Stimulated activated CD8-positive, alpha-beta memory T cell treated with anti-CD3 and anti-CD28 coated beads, Interleukin-4, amount 100 ng/mL, for 4 hours (primary cell): ENCODE measurements around the gene RNF26.

ENCODE experiments used
- DNase-seq, 2 donors: peaks; one replicate each; pipeline ENCODE4 v3.0.0-alpha.2; 2020; ENCODE audit warnings: low read depth in 2 of 2, low spot score in 1 of 2

The RNF26 gene

DNA sequence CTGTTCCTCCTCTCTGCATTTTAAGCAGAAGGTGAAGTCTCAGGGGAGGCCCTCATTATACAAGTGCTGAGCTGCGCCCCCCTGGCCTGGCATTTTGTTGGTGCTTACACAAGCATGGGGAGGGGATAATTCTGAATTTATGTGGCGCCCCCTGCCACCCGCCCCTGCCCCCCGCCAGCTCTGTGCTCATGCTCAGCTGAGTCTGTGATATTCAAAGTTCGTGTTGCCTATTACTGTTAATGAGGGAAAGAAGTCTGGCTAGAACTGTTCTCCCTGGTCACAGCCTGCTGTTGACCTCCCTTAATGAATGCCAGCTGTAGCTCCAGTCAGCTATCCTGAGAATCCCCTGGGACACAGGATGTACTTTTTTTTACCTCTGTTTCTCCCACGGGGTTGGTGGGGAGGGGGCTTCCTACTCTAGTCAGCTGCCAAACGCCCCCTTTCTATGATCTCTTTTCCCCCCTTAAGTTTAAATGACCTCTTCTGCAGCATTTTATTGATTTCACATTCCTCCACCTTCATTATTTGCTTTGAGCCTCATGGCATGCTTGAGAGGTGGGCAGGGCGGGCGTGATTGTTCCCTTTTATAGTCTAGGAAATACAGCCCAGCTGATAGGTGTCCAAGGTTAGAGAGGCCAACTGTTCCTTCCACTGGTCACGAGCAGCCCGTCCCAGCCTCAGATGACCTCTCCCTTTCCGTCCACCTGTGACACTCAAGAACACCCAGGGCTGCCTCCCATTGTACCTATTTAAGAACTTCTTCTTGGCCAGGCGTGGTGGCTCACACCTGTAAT lies 35.0 kb downstream of the RNF26 start:
- DNase-seq: no peak

DNA sequence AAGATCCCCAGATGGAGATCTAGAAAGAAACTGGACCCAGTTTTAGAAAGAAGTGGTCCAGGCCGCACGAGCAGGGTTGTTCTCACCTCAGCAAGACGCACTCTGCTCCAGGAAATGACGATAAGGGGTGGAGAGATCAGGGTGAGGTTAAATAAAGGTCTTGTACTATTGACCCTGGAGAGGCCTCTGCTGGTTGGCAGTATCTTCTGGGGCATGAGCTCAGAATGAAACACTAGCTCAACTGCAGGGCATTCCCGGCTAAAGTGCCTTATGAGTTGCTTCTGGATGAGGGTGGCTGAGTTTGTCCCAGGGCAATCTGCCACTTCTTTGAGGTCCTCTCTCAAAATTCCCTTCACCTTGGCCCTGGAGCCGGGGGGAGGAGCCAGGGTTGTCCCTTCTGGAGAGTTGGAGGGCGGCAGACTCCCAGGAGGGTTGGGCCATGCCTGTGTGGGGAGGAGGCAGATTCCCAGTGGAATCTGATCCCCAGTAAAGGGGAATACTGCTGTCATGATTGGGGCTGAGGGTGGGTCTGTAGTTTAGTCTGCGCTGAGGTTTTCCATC lies 36.2 kb downstream of the RNF26 start:
- no peak for DNase-seq

DNA sequence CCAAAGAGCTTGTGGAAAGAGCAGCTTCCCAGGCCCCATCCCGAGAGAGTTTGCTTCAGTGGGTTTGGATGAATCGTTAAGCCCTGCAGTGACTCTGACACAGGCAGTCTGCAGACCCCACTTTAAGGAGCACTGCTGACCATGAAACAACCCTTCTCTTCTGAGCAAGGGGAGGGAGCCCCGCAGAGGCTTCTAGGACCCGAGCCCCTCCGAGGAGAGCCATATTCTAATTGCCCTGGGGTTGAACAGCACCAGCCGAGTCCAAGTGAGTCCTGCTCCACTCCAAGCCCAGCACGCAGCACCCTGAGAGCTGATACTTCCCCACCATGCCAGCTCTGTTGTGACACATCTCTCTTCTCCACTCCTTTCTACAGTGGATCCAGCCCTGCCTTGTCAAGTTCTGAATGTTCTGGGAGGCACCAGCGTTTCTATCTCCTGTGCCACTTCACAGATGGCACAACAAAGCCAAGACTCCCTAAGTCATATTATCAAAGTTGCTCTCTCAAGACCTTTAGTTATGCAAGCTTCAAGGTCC lies 36.8 kb downstream of the RNF26 start:
- no peak for DNase-seq

DNA sequence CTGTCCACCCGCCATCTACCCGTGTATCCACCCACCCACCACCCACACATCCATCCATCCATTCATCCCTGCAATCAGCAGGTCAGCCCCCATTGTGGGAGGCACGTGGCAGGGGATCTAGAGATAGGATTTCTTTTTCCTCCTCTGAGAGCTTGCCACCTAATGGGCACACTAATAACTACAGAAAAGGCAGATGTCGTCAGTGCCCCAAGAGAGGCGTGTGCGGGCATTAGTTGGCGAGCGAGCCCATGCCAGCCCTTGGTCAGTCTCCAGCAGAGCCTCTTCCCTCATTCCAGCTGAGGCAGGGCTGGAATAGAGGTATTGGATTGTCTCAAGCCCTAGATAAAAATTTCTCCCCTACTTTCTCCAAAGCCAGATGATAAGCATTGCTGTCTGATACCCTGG lies 37.5 kb downstream of the RNF26 start:
- no peak for DNase-seq

DNA sequence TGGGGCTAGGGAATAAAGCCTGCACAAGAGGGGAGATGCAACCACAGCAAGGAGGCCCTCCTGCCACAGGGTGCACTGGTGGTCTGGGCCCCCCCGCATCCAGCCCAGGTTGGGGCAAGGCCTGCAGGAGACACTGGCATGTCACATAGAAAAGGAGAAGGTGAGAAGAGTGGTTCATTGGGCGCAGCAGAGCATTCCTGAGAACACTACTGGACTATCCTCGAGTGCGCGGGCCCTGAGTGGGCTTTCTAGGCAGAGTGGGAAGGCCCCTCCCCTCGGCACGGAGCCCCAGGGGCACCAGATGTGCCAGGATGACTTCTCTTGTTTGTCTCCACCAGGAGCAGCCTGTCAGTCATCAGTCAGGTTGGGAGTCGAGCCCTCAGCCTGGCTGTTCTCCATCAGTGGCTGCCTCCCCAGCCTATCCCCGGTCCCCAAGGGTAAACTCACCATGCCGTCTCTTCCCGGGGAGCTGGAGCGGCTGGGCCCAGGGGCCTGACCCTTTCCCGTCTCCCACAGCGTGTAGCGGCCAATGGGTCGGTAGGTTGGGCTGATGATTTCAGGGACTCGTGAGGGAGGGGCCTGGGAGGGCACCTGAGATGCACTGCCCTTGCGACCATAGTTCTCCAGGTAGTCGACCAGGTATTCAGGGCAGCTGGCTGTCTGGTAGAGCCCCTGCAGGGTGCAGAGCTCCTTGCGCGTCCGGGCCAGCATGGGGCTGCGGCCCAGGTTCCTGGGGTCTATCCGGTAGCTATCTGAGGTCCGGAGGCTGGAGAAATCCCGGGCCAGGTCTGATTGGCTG lies 38.1 kb downstream of the RNF26 start:
- DNase-seq: no peak

DNA sequence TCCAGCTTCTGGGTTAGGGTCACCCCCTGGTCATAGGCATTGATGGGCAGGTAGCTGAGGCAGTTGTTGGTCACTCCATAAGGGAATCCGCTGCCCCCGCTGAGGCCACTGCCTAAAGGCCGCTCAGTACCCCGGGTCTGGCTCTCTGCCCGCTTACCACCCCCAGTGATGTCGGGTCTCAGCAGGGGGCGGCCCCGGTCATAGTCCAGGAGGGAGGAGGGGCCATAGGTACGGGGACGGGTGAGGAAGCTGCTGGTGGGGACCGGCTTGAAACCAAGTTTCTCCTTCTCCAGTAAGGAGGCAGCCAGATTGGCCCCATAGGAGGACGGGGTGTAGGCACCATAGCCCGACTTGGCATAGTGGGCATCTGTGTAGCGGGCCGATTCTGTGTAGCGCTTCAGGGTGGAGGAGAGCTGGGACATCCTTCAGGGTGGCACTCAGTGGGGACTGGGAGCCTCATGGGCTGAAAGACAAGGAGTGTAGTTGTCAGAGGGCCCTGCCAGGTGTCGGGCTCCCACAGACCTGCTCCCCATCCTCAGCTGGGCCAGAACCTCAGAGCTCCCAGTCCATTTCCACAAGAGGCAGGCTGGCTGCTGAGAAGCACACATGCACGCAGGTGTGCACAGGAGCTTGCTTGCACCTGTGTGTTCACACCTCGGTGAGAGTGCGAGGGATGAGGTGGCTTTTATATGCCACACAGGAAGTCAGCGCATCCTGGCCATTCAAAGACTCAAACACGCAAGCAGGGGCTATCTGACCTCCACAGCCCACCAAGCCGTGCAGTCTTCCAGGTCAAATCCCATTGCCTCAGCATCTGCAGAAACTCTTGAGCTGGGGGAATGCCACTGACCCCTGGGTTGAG lies 39.0 kb downstream of the RNF26 start:
- no peak for DNase-seq

DNA sequence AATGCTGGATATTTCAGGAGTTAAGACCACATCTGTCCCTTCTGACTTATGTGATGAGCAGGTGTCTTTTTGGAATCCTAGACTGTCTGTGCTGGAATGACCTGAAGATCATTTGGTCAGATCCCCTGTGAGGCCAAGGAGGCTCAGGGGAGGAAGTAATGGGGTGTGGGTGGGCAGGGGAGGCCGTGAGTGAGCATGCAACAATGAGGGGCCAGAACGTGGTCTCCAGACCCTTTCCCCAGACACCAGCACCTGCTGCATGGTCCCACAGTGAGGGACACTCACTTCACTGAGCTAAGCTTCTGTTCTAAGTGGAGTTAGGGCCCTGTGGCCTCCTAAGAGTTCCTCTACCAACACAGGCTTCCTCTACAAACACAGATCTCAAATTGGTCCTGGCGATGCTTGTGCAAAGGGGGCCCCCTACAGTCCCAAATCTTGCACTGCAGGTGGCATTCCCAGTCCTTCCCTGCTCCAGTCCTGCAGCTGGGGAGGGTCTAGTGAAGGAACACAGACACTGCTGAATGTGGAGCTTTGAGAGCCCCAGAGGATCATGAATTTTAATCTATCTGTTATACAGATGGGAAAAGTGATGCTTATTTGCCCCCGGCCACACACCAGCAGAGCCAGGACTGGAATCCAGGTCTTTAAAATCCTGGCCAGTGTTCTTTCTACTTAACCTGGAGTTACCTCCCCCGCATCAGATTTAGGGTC lies 39.7 kb downstream of the RNF26 start:
- no peak for DNase-seq

DNA sequence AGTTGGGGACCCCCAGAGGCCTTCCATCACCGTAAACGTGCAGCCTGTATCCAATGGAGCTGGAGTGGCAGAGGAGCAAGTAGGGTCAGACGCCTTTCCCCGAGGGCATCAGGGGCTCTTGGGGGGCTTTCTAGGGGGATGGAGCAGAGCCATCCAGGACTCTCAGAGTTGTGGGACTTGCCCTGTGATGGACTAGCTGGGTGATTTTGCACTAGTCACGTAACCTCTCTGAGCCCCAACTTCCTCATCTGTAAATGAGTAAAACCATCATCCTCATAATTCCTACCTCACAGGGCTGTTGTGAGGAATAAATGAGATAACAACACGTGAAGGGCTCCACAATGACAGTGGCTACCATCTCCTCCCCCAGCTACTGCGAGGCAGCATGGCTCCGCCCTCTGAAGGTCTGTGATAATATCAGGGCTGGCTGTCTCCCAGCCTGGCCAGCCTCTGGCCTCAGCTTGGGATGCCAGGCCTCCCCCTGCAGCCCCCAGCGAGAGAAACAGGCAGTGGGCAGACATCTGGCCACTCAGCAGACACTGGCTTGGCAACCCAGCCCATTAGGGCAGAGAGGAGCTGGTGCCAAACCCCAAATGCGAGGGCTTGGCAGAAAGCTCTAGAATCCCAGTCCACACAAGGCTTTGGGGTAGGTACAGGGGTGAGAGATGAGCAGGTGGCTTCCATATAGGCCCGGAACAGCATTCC lies 40.5 kb downstream of the RNF26 start:
- DNase-seq: no peak

DNA sequence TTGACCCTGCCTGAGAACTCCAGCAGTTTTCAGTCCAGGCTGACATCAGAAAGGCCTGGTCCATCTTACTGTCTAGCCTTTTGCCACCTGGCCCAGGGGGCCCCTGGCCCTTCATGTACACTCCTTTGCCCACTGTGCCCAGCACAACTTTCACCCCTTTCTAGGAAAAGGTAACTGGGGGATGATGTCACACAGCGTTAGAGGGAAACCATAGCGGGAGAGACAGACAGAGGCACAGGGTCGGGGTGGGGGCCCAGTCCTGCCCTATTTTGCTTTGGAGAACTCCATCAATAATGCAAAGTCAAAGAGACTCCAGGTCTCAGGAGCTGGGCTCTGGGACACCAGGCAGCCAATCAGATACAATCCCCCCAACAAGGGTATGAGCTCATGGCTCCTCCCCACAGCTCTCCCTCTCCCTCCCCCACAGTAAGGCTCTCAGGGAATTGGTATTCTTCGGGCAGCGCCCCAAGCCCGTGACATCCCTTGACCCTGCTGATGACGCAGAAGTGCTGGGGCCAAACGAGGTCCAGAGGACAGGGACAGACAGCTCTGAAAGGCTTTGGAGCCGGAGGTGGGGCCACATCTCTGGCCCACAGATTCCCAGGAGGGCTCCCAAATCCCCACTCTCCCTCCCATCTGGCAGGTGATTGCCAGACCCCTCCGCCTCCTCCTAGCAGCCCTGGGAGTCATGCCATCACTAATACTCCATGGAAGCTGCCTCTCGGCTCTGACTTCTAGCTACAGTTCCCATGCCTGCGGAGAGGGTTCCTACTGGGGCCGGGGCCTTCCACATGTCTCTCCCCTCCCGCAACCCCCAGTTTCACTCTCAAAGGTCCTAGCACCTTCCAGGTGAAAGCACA lies 41.2 kb downstream of the RNF26 start:
- DNase-seq: no peak

DNA sequence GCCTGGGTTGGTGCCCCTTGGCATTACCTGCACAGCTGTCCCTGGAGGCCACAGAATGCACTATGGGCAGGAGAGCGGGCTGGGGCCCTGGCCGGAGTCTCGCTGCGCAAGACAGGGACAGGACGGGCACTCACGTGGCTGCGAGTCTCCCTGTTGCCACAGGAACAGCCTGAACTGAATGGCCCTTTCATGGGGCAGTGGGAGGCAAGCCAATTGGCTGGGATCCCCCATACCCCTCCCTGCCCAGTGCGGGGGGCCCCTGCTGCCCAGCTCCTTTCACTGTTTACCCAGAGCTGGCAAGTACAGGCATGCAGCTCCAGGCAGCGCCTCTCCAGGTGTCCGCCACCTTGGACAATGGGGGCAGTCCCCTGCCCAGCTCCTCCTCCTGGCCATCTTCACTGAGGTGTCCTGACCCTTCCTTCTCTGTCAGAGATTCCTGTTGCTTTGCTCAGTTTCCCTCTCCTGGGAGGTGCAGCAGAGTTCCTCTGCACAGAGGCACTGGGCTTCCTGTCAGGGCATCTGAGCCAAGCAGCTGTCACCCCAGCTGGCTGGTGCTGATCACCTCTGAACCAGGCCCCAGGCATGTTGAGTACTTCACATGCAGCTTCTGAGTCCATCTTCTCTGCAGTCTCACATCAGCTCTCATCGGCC lies 42.0 kb downstream of the RNF26 start:
- no peak for DNase-seq

DNA sequence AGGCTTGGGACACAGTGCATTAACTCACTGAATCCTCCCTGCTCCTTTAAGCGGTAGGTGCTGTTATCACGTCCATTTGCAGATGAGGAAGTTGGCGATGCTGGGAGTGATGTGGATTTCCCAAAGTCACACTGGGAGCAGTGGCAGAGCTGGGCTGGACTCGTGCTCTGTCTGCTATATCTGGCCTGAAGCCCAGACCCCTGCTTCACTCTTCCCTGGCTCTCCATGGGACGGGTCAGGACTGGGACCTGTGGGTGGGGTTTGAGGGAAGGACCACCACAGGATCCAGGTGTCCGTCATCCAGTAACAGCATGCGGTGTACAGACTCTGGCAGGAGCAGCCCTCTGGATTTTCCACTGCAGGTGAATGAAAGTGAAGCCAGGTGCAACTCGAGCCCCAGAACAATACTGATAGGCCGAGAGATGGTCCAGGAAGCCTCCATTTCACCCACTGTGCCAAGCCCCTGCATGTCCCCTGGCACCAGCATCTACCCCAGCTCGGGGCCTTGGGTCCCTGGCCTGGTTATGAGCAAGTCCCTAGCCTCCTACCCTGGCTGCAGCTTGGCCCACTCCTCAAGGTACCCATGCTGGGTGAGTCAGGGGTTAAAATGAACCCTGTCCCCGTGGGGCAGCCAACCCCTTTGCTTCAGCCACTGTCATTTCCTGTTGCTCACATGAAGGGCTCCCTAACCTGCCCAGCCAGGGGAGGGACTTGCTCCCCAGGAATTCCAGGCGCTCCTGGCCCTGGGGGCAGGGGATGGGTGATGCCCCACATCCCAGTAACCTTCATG lies 43.0 kb downstream of the RNF26 start:
- no peak for DNase-seq

DNA sequence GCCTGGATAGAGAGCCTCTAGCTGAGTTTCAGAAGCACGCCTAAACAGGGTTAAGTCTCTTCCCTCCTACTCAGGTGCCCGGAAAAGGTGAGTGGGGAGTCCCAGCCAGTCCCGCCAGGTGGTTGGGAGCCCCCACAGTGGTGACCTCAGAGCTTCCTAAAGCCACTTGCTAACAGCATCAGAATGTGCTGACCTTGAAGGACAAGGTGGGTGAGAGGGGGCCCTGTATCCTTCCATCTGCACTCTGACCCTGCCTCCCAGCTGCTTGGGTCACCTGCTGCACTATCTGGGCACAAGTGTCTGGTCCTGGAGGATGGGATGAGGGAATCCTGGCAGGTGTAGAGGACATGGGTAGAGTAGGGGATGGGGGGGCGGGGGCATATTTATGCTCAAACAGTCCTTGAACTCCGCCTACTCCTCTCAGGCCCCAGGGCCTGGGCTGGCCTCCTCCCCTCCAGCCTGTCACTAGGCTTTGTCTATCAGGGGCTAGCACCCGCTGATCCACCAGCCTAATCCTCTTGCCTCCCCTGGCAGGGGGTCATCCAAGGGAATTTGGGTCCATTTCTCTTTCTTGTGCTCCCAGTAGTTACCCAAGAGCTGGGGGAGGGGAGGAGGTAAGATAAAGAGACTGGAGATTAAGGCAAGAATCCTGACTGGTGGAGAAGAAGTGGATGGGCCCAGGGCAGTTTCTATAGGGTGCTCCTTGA lies 43.8 kb downstream of the RNF26 start:
- no peak for DNase-seq

DNA sequence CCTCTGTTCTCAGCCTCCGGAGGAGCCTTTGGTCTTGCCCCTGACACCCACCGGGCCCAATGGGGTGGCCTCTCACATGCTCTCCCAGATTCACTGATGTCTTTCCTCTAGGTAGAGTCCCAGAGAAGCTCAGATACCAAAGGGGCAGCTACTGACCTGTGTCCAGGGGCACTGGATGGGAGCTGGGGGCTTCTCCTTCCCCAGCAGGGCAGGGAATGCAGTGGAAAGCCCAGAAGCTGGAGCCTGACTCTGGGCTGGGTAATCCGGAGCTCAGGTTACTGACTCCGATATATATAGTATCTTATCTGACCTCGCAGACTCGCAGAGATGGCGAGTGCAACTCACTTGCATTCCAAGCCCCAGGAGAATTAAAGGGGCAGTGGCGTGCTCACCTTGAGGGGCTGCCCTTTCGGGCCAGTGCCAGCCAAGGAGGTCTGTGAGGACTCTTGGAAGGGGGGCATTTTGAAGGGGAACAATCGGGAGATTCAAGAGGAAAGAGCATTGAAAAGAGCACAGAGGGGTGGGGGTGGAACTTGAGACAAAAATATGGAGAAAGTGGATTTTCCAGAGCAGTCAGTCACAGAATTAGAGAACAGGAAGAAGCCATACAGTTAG lies 44.6 kb downstream of the RNF26 start:
- no peak for DNase-seq

DNA sequence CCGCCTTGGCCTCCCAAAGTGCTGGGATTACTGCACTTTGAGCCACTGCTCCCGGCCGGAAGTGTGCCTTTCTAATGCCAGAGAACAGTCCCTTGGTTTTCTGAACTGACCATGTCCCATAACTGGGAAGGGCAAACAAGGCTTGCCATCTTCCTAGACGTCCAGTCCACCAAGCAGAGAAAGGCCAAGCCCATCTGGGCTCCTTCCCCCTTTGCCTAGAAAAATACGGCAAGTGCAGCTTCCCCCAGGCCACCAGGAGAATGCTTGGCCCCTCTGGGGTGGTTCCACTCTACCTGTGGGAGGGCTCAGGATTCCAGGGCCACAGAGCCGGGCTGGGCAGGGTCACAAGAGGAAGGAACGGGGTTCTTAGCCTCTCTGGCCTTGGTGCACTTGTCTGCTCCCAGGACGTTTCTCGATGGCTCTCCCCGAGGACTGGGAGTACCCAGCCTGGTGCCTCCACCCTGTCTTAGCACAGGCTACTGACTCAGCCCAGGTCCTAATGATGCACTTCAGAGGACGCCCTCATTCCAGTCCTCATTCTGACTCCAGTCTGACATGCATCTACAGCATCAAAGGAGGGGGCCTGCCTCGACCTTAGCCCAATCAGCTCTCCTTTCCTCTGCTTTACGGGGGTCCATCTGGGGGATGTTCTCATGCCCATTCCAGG lies 46.0 kb downstream of the RNF26 start:
- no peak for DNase-seq

DNA sequence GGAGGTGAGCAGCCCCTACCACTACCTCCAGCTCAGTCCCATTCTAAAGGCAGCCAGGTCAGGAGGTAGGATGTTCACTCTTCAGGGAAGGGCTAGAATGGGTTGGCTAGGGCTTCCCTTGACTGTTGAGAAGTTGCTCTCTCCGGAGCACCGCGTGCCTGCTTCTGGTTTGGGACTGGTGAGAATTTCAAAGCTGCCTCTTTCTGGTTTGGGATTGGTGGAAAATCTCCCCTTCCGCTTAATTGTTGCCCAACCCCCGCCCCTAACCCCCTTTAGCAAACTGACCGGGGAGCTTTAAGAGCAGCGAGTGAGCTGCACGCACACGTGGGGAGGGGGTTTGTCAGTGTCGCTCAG lies 46.5 kb downstream of the RNF26 start:
- no peak for DNase-seq
